Keratinocyte (primary cell): ENCODE results near the gene SLX4IP. TPM values are rescaled to one million over a fixed set of nuclear protein-coding genes. Genes with fewer than 3 reads are reported as not detected.

Experiments used
- DNase-seq: peaks from one replicate; pipeline ENCODE4 v3.0.0-alpha.2; 2011; ENCODE audit warnings: low read depth, missing footprints, low spot score
- FAIRE-seq: peaks from 2 replicates; lab custom pipeline; 2011; peaks lifted over from hg19 to GRCh38; lab: Jason Lieb, UNC
- H2AFZ ChIP-seq: 2 replicates; pipeline ENCODE4 v1.6.0; 2012; ENCODE audit warnings: low read length, control low read depth, inconsistent platforms; ENCODE audit not compliant: control insufficient read depth
- H3K27ac ChIP-seq: 2 replicates; pipeline ENCODE4 v1.5.1; 2011; ENCODE audit warnings: low read length; ENCODE audit not compliant: control insufficient read depth, insufficient read depth
- H3K27me3 ChIP-seq: 3 replicates; pipeline ENCODE4 v1.6.0; 2011; ENCODE audit warnings: low read length; ENCODE audit not compliant: control insufficient read depth, insufficient read depth; ENCODE audit errors: extremely low read depth
- H3K36me3 ChIP-seq, 2 experiments: 2 replicates in 1 of 2; 3 replicates in 1 of 2; pipeline ENCODE4 v1.5.1; 2011; ENCODE audit warnings: low read length in 2 of 2, mild to moderate bottlenecking in 1 of 2; ENCODE audit not compliant: control insufficient read depth in 2 of 2, insufficient read depth in 2 of 2; ENCODE audit errors: extremely low read depth in 1 of 2
- H3K4me1 ChIP-seq: 3 replicates; pipeline ENCODE4 v1.5.1; 2011; ENCODE audit warnings: low read length; ENCODE audit not compliant: control insufficient read depth, insufficient read depth; ENCODE audit errors: extremely low read depth
- H3K4me2 ChIP-seq: 3 replicates; pipeline ENCODE4 v1.6.0; 2011; ENCODE audit warnings: low read depth, low read length; ENCODE audit not compliant: control insufficient read depth, insufficient read depth; ENCODE audit errors: extremely low read depth
- H3K4me3 ChIP-seq, 3 experiments: fragments of 200-600 bp in 1 of 3; sonication (generic) in 1 of 3; 2 replicates in 2 of 3; 3 replicates in 1 of 3; pipeline ENCODE4 v1.5.1; 2011 to 2016; ENCODE audit warnings: low read length in 3 of 3, mild to moderate bottlenecking in 3 of 3, control low read depth in 2 of 3, inconsistent platforms in 1 of 3, low read depth in 1 of 3, mixed read lengths in 1 of 3, mixed run types in 1 of 3, moderate library complexity in 1 of 3; ENCODE audit not compliant: control insufficient read depth in 2 of 3, insufficient read depth in 2 of 3; ENCODE audit errors: extremely low read depth in 1 of 3
- H3K79me2 ChIP-seq: 2 replicates; pipeline ENCODE4 v1.6.0; 2012; ENCODE audit warnings: low read length; ENCODE audit not compliant: control insufficient read depth, insufficient read depth
- H3K9ac ChIP-seq: 3 replicates; pipeline ENCODE4 v1.6.0; 2011; ENCODE audit warnings: low read length; ENCODE audit not compliant: control insufficient read depth, insufficient read depth; ENCODE audit errors: extremely low read depth
- H3K9me1 ChIP-seq: 3 replicates; pipeline ENCODE4 v1.6.0; 2011; ENCODE audit warnings: low read length; ENCODE audit not compliant: control insufficient read depth, insufficient read depth; ENCODE audit errors: extremely low read depth
- H3K9me3 ChIP-seq: 2 replicates; pipeline ENCODE4 v1.5.1; 2012; ENCODE audit warnings: low read depth, low read length; ENCODE audit not compliant: control insufficient read depth
- H4K20me1 ChIP-seq: 3 replicates; pipeline ENCODE4 v1.6.0; 2011; ENCODE audit warnings: low read length; ENCODE audit not compliant: control insufficient read depth, insufficient read depth; ENCODE audit errors: extremely low read depth
- EZH2 ChIP-seq: IDR thresholded peaks from one replicate; pipeline ENCODE4 v1.6.1; 2012; ENCODE audit warnings: inconsistent platforms, mild to moderate bottlenecking, low read length, moderate library complexity
- dilution Hi-C: fragments of 300-500 bp; cut with MboI; formaldehyde crosslinking; loops from one replicate; pipeline ENCODE4 v1.7.0; 2020; ENCODE audit warnings: low sequenced_read_pairs; ENCODE audit not compliant: extremely low pct_ligation_motif_present
- polyA plus RNA-seq, 5 experiments: library from polyadenylated mRNA; depleted of rRNA in 3 of 5; stranded (reverse) in 3 of 5; stranded (forward) in 1 of 5; unstranded in 1 of 5; fragments of >200 nt; gene quantifications; 1 replicate in 1 of 5; 2 replicates in 3 of 5; 3 replicates in 1 of 5; pipeline versions ENCODE4 v1.2.1 to v1.2.3, GENCODE V29; 2011 to 2012; ENCODE audit warnings: missing spikeins in 2 of 5, low read depth in 1 of 5, low replicate concordance in 1 of 5
- TF ChIP-seq, protein P1 (sequence below), 3 experiments: IDR thresholded peaks in 1 of 3; conservative IDR thresholded peaks in 1 of 3; optimal IDR thresholded peaks in 1 of 3; 2 replicates in 2 of 3; 3 replicates in 1 of 3; pipeline versions ENCODE3 to v1.5.1; 2011; ENCODE audit warnings: low read length in 3 of 3, mild to moderate bottlenecking in 3 of 3, moderate library complexity in 2 of 3, control low read depth in 1 of 3, inconsistent platforms in 1 of 3; ENCODE audit not compliant: insufficient read depth in 2 of 3; ENCODE audit errors: extremely low read depth in 1 of 3

Gene SLX4IP
- polyA plus RNA-seq, 1 donor (not counting 4 experiments of a cell fraction or from before 2014, with no cell fraction given) = 3.0 TPM

DNA sequence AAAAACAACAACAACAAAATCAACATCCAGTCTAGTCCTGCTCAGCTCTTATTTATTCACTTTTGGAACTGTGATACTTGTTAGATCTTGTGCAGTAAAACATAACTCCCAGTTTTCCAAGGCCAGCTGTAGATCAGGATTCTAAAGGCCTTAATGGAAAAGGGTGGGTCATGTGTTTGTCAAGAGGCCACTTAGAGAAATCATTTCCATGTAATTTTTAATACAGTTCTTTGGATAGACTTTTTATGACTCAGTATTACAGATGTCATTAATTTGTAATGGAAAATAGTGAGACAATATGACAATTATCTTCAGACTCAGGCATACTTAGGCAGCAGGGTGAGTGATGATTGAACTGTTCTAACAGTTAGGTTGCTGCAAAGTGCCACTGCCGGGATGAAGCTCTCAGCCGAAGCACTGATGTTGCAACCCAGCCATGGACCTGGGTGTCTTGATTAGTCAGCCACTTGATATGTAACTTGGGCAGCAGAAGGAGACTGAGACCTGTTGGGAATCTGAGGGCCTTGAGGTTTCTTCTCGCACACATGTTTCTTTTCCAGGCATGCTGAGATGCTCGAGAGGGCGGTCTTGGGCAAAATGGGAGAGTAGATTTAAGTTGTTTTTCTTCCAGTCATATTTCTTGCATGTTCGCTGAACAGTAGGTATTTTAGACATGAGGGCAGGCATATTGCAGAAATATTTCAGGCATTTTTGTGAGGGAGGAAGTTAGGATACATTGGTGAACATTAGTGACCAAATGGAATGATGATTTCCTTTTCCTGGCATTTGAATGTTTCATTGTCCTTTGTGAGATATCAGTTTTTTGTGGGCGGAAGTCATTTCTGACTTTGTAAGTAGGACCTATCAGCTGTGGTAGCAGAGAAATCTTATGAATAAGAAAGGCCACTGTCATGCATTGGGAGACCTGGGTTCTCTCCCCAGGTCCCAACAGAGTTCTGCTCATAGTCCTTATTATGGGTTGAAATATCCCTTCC is 52.3 kb downstream of the SLX4IP start:
- no peak overlapping the region for H2AFZ ChIP-seq

DNA sequence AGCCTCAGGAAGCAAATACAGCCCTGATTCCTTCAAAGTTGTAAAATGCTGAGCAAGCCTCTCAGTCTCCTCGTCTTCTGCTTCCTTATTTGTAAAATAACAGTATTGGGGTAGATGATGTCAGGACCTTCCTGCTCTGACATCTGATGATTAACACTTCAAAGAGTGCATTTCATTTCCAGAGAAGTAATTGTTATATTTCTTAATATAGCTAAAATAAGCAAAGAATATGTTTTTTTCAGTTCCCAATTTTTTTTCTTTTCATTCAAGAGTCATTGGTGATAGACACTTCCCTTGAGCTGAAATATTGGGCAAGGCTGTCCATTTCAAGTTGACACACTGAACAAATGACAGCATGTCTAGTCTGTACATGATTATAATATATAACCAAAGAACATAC is 53.4 kb downstream of the SLX4IP start:
- no peaks in the 10 kb centered on the region for H4K20me1 ChIP-seq
- H3K27ac ChIP-seq = no peak overlapping the region
- no peak overlapping the region for H3K9ac ChIP-seq
- H3K4me1 ChIP-seq = peaks cover 12% of the 10 kb centered on the region
- TF ChIP-seq, protein P1, sequence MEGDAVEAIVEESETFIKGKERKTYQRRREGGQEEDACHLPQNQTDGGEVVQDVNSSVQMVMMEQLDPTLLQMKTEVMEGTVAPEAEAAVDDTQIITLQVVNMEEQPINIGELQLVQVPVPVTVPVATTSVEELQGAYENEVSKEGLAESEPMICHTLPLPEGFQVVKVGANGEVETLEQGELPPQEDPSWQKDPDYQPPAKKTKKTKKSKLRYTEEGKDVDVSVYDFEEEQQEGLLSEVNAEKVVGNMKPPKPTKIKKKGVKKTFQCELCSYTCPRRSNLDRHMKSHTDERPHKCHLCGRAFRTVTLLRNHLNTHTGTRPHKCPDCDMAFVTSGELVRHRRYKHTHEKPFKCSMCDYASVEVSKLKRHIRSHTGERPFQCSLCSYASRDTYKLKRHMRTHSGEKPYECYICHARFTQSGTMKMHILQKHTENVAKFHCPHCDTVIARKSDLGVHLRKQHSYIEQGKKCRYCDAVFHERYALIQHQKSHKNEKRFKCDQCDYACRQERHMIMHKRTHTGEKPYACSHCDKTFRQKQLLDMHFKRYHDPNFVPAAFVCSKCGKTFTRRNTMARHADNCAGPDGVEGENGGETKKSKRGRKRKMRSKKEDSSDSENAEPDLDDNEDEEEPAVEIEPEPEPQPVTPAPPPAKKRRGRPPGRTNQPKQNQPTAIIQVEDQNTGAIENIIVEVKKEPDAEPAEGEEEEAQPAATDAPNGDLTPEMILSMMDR (optimal IDR thresholded peaks at IDR 0.05 in 1 of 3, IDR thresholded peaks at IDR 0.05 in 1 of 3, conservative IDR thresholded peaks at IDR 0.05 in 1 of 3; ENCODE audit: extremely low read depth in 1 of 3, insufficient read depth in 2 of 3, low read length in 3 of 3) = no peak
- no peak for TF ChIP-seq EZH2
- H3K27me3 ChIP-seq = no peaks in the 10 kb centered on the region
- peaks cover 6% of the 10 kb centered on the region for H3K79me2 ChIP-seq
- no peaks in the 10 kb centered on the region for H3K36me3 ChIP-seq
- H3K4me3 ChIP-seq = no peak overlapping the region
- FAIRE-seq = no peak
- H3K9me3 ChIP-seq = no peaks in the 10 kb centered on the region
- no peaks in the 10 kb centered on the region for H3K9me1 ChIP-seq
- dilution Hi-C loops = no loop called here
- H2AFZ ChIP-seq = no peak overlapping the region
- H3K4me2 ChIP-seq = no peak overlapping the region
- no peak for DNase-seq

More for the DNA sequence above, 52.3 kb downstream of the SLX4IP start:
- peaks cover 12% of the 10 kb centered on the region for H3K4me1 ChIP-seq
- no peak overlapping the region for H3K9ac ChIP-seq
- H4K20me1 ChIP-seq = no peaks in the 10 kb centered on the region
- no peaks in the 10 kb centered on the region for H3K9me3 ChIP-seq
- no peak for FAIRE-seq
- TF ChIP-seq EZH2 = no peak
- TF ChIP-seq, protein P1 (optimal IDR thresholded peaks at IDR 0.05 in 1 of 3, IDR thresholded peaks at IDR 0.05 in 1 of 3, conservative IDR thresholded peaks at IDR 0.05 in 1 of 3; ENCODE audit: extremely low read depth in 1 of 3, insufficient read depth in 2 of 3, low read length in 3 of 3) = no peak
- no peak overlapping the region for H3K27ac ChIP-seq
- peaks cover 4% of the 10 kb centered on the region for H3K79me2 ChIP-seq
- H3K4me2 ChIP-seq = no peak overlapping the region
- H3K9me1 ChIP-seq = no peaks in the 10 kb centered on the region
- no peak for DNase-seq
- dilution Hi-C loops = no loop called here
- H3K4me3 ChIP-seq = no peak overlapping the region
- no peaks in the 10 kb centered on the region for H3K36me3 ChIP-seq
- no peaks in the 10 kb centered on the region for H3K27me3 ChIP-seq
